IPS-NIHi7 (cell line): Measurements from ENCODE around the gene VAMP3.

Experiments used
- DNase-seq: peaks from one replicate; pipeline ENCODE4 v3.0.0; 2012; ENCODE audit warnings: mixed read lengths; ENCODE audit errors: extremely low spot score

Gene VAMP3

DNA sequence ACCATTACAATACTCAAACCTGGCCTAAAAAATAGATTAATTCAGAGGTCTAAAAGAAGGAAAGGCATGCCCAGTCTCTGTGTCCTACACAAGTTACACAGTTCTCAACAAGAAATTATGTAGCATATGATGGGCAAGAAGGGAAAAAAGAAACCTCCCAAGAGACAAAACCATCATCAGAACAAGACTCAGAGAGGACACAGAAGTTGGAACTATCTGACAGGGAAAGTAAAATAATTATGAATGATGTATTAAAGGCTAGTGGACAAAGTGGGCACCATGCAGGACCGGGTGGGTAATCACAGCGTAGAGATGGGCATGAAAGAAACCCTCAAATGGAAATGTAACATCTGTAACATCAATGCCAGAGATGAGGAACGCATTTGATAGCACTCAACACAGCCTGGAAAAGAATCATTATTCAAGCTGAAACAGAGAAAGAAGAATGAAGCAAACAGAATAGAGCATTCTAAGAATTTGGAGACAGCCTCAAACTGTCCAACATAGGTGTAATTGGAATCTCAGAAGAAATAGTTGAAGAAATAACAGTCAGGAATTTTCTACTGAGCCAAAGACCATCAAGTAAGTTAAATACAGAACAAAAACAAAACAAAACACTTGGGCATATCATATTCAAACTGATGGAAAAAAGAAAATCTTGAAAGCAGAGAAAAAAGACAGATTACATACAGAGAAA lies 42.7 kb downstream of the VAMP3 start:
- no peak for DNase-seq

DNA sequence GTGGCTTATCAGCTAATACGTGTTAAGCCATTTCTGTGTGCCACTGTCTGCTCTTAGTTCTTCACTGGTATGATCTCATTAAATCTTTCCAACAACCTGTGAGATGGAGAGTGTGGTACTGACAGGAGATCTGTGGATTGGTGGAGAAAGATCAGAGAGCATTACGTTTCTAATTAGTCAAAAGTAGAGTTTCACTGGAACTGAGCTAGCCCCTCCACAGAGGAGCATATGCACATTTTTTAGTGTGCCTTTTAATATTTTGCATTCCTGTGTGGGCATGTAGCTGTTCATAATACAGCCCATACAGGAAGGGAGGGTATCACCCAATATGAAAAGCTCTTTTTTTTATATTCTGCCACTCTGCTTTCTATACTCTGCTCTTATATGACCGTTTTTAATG lies 50.2 kb downstream of the VAMP3 start:
- no peak for DNase-seq

DNA sequence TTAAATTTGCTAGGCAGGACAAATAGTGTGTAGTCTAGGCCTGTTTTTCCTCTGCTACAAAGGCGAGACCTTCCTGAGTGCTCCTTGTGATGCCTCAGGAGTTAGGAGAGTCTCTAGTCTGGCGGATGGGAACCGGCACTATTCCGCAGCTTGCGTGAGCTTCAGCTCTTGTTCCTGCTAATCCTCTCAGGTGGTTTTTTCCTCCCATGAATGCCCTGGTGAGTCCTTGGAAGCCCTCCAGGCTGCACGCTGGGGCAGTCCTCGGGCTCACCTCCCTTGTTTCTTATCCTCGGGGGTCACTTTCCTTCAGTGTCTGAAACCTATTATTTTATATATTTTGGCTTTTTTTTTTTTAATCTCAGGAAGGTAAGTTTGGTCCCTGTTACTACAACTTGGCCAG lies 53.6 kb downstream of the VAMP3 start:
- DNase-seq: no peak

DNA sequence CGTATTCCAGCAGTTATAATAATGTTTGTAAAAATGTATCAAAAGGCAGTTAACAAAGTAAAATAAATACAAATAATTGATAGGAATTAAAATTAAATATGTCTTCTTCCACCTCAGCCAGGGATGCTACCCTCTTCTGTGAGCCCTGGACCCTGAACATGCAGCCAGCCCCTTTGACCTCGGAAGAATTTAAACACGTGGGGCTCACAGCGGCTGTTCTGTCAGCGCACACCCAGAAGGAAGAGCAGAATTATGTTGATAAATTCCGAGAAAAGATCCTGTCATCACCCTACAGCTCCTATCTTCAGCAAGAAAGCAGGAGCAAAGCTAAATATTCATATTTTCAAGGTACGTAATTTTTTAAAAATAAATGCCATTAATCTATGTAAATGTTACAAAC lies 55.3 kb downstream of the VAMP3 start:
- no peak for DNase-seq

DNA sequence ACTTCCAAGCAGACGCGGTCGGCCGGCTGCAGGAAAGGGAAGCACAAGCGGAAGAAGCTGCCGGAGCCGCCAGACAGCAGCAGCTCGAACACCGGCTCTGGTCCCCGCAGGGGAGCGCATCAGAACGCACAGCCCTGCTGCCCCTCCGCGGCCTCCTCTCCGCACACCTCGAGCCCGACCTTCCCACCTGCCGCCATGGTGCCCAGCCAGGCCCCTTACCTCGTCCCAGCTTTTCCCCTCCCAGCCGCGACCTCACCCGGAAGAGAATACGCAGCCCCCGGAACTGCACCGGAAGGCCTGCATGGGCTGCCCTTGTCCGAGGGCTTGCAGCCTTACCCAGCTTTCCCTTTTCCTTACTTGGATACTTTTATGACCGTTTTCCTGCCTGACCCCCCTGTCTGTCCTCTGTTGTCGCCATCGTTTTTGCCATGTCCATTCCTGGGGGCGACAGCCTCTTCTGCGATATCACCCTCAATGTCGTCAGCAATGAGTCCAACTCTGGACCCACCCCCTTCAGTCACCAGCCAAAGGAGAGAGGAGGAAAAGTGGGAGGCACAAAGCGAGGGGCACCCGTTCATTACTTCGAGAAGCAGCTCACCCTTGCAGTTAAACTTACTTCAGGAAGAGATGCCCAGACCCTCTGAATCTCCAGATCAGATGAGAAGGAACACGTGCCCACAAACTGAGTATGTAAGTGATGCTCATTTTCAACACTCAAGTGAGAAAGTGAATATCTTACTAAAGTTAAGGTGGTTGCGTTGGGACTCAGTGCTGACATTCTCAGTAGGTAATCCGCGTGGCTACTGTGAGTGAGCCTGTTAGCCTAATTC lies 56.2 kb downstream of the VAMP3 start:
- DNase-seq: no peak
